CD14-positive monocyte (primary cell): ENCODE data around the gene LAMA1. TPM values are rescaled to one million over a fixed set of nuclear protein-coding genes. Genes with fewer than 3 reads are reported as not detected.

ENCODE experiments used
- DNase-seq, 3 donors: peaks; one replicate each; pipeline ENCODE4 v3.0.0-alpha.2; 2011 to 2022
- H2AFZ ChIP-seq: 2 replicates; pipeline ENCODE4 v1.6.0; 2012; ENCODE audit warnings: mild to moderate bottlenecking, low read depth, low read length, inconsistent platforms; ENCODE audit not compliant: insufficient read depth, poor library complexity, severe bottlenecking
- H3K27ac ChIP-seq, 2 donors: 1 replicate in 1 of 2; 2 replicates in 1 of 2; pipeline ENCODE4 v1.5.1; 2012 to 2013; ENCODE audit warnings: low read length in 2 of 2, control low read depth in 1 of 2, inconsistent platforms in 1 of 2, low read depth in 1 of 2, mild to moderate bottlenecking in 1 of 2
- H3K27me3 ChIP-seq, 2 donors: one replicate each; pipeline versions ENCODE4 v1.6.0 to v1.6.1; 2011 to 2013; ENCODE audit warnings: low read length in 2 of 2; ENCODE audit not compliant: control insufficient read depth in 2 of 2, insufficient read depth in 2 of 2
- H3K36me3 ChIP-seq, 2 donors: replicated peaks in 1 of 2; 1 replicate in 1 of 2; 2 replicates in 1 of 2; pipeline versions ENCODE4 v1.5.1 to v1.6.1; 2012 to 2013; ENCODE audit warnings: low read length in 2 of 2, control low read depth in 1 of 2, inconsistent platforms in 1 of 2, mild to moderate bottlenecking in 1 of 2; ENCODE audit not compliant: insufficient read depth in 2 of 2, control insufficient read depth in 1 of 2
- H3K4me1 ChIP-seq, 2 donors: 1 replicate in 1 of 2; 2 replicates in 1 of 2; pipeline versions ENCODE4 v1.5.1 to v1.6.1; 2012 to 2013; ENCODE audit warnings: low read length in 2 of 2, control low read depth in 1 of 2, inconsistent platforms in 1 of 2, mild to moderate bottlenecking in 1 of 2, moderate library complexity in 1 of 2; ENCODE audit not compliant: insufficient read depth in 2 of 2, control insufficient read depth in 1 of 2
- H3K4me2 ChIP-seq: replicated peaks from 2 replicates; pipeline ENCODE3; 2012; ENCODE audit warnings: low read length, moderate library complexity, mild to moderate bottlenecking; ENCODE audit not compliant: poor library complexity, severe bottlenecking; ENCODE audit errors: extremely low read depth
- H3K4me3 ChIP-seq, 3 experiments: fragments of 200-600 bp in 1 of 3; sonication (generic) in 1 of 3; replicated peaks in 1 of 3; 1 replicate in 2 of 3; 2 replicates in 1 of 3; pipeline ENCODE4 v1.5.1; 2011 to 2013; ENCODE audit warnings: low read length in 3 of 3, mild to moderate bottlenecking in 3 of 3, control low read depth in 2 of 3, low read depth in 2 of 3, inconsistent platforms in 1 of 3, moderate library complexity in 1 of 3
- H3K79me2 ChIP-seq: 2 replicates; pipeline ENCODE4 v1.6.0; 2012; ENCODE audit warnings: mild to moderate bottlenecking, control low read depth, inconsistent platforms, low read length, moderate library complexity; ENCODE audit not compliant: insufficient read depth
- H3K9ac ChIP-seq: 2 replicates; pipeline ENCODE4 v1.6.0; 2017; ENCODE audit warnings: low read length, mild to moderate bottlenecking; ENCODE audit not compliant: insufficient read depth, poor library complexity, severe bottlenecking
- H3K9me3 ChIP-seq, 2 donors: replicated peaks in 1 of 2; 1 replicate in 1 of 2; 2 replicates in 1 of 2; pipeline versions ENCODE4 v1.5.1 to v1.6.1; 2012 to 2013; ENCODE audit warnings: low read length in 2 of 2, control low read depth in 1 of 2; ENCODE audit not compliant: control insufficient read depth in 1 of 2, insufficient read depth in 1 of 2
- H4K20me1 ChIP-seq: 2 replicates; pipeline ENCODE4 v1.6.0; 2012; ENCODE audit warnings: mild to moderate bottlenecking, low read length, control low read depth, moderate library complexity; ENCODE audit not compliant: insufficient read depth
- H3K27ac Mint-ChIP-seq, 7 donors: one replicate each; pipeline ENCODE4 v1.8.0; 2020; ENCODE audit warnings: mild to moderate bottlenecking in 7 of 7, mixed read lengths in 7 of 7, moderate library complexity in 6 of 7, inconsistent platforms in 2 of 7
- H3K27me3 Mint-ChIP-seq, 3 donors: one replicate each; pipeline ENCODE4 v1.8.0; 2021 to 2022; ENCODE audit warnings: low read depth in 3 of 3, mild to moderate bottlenecking in 3 of 3, mixed read lengths in 3 of 3, moderate library complexity in 3 of 3, inconsistent platforms in 1 of 3
- H3K36me3 Mint-ChIP-seq, 2 donors: one replicate each; pipeline ENCODE4 v1.8.0; 2020; ENCODE audit warnings: mixed read lengths in 2 of 2, inconsistent platforms in 1 of 2, mild to moderate bottlenecking in 1 of 2
- H3K4me1 Mint-ChIP-seq: one replicate; pipeline ENCODE4 v1.8.0; 2020; ENCODE audit warnings: mild to moderate bottlenecking, mixed read lengths
- H3K4me3 Mint-ChIP-seq, 2 donors: one replicate each; pipeline ENCODE4 v1.8.0; 2020; ENCODE audit warnings: mild to moderate bottlenecking in 2 of 2, mixed read lengths in 2 of 2, moderate library complexity in 1 of 2
- H3K9me3 Mint-ChIP-seq, 7 donors: one replicate each; pipeline ENCODE4 v1.8.0; 2020 to 2022; ENCODE audit warnings: mixed read lengths in 7 of 7, mild to moderate bottlenecking in 6 of 7, moderate library complexity in 6 of 7, inconsistent platforms in 2 of 7
- CTCF ChIP-seq: fragments of 200-600 bp; IDR thresholded peaks from one replicate; pipeline ENCODE4 v1.8.0; 2022; ENCODE audit warnings: antibody characterized with exemption, mild to moderate bottlenecking
- WGBS: methylation state at CpG from one replicate; pipeline ENCODE4 v1.1.5; 2013; ENCODE audit warnings: missing lambda C conversion rate; ENCODE audit not compliant: insufficient coverage; 5-methylcytosine and 5-hydroxymethylcytosine counted together
- intact Hi-C, 2 donors: fragments of 100-400 bp; cut with micrococcal nuclease; formaldehyde crosslinking; loops; one replicate each; pipeline versions ENCODE4 v1.15.0 to v1.15.1; 2023
- polyA plus RNA-seq, 3 donors: library from polyadenylated mRNA; depleted of rRNA in 1 of 3; unstranded in 2 of 3; stranded (reverse) in 1 of 3; fragments of 300-500 nt in 2 of 3; fragments of >200 nt in 1 of 3; fragmentation: Illumina TruSeq in 2 of 3; gene quantifications; 1 replicate in 2 of 3; 2 replicates in 1 of 3; pipeline ENCODE4 v1.2.3, GENCODE V29; 2012 to 2021

Gene LAMA1
- polyA plus RNA-seq, 3 donors, result not detected

GRCh38 chr18:6927153-6927552 is 190.4 kb downstream of the LAMA1 start:
- Histone ChIP-seq H3K27ac (no peak overlapping the region), H3K9ac (no peak overlapping the region), H3K9me3 (no peaks in the 10 kb centered on the region), H3K4me1 (no peaks in the 10 kb centered on the region), H3K4me2 (no peak overlapping the region), H4K20me1 (no peaks in the 10 kb centered on the region), H2AFZ (no peak overlapping the region), H3K4me3 (no peak overlapping the region), H3K36me3 (no peaks in the 10 kb centered on the region), H3K79me2 (no peaks in the 10 kb centered on the region), H3K27me3 (no peaks in the 10 kb centered on the region)
- DNase-seq, result no peak
- Mint-ChIP-seq H3K4me1 (no peaks in the 10 kb centered on the region), H3K4me3 (no peak overlapping the region), H3K9me3 (peaks cover 0 to 6% (median 0%) of the 10 kb centered on the region in 7 donors), H3K27ac (no peak overlapping the region), H3K36me3 (no peaks in the 10 kb centered on the region), H3K27me3 (peaks cover 1 to 8% (median 1%) of the 10 kb centered on the region in 3 donors)
- intact Hi-C loops, result no loop called here
- 100% methylated on average over 1 of the region's 2 CpGs for WGBS
- no peak for TF ChIP-seq CTCF

- Histone ChIP-seq H3K27ac (no peak overlapping the region), H4K20me1 (no peaks in the 10 kb centered on the region), H3K27me3 (no peaks in the 10 kb centered on the region), H3K79me2 (no peaks in the 10 kb centered on the region), H3K4me1 (no peaks in the 10 kb centered on the region), H3K9ac (no peak overlapping the region), H3K4me3 (no peak overlapping the region), H3K36me3 (no peaks in the 10 kb centered on the region), H3K4me2 (no peak overlapping the region), H3K9me3 (no peaks in the 10 kb centered on the region), H2AFZ (no peak overlapping the region)
- TF ChIP-seq CTCF, result no peak
- H3K27ac Mint-ChIP-seq, result no peak overlapping the region
- no peaks in the 10 kb centered on the region for H3K4me1 Mint-ChIP-seq
- no peak overlapping the region for H3K4me3 Mint-ChIP-seq
- DNase-seq, result no peak
- H3K9me3 Mint-ChIP-seq, result peaks cover 0 to 2% (median 0%) of the 10 kb centered on the region in 7 donors
- H3K36me3 Mint-ChIP-seq, result no peaks in the 10 kb centered on the region
- H3K27me3 Mint-ChIP-seq, result peaks cover 0 to 10% (median 1%) of the 10 kb centered on the region in 3 donors
- WGBS, result no CpG with 5 or more reads among the region's 1 CpG
- intact Hi-C loops, result no loop called here
These were observed 194.4 kb downstream of the LAMA1 start for GRCh38 chr18:6923220-6923619.
